CD4-positive, alpha-beta T cell treated with Interleukin-6 at 100 ng/mL for 8 hours (primary cell): Measurements from ENCODE around the gene SEPTIN2.
"Not testable (repeated sequence)": the region's sequence is repeated elsewhere in the genome, so short reads cannot be mapped to it uniquely, and the experiment has no call there.

Experiments used
- DNase-seq: peaks from one replicate; pipeline ENCODE4 v3.0.0-alpha.2; 2020; ENCODE audit warnings: mixed read lengths, low spot score

SEPTIN2 gene

DNA sequence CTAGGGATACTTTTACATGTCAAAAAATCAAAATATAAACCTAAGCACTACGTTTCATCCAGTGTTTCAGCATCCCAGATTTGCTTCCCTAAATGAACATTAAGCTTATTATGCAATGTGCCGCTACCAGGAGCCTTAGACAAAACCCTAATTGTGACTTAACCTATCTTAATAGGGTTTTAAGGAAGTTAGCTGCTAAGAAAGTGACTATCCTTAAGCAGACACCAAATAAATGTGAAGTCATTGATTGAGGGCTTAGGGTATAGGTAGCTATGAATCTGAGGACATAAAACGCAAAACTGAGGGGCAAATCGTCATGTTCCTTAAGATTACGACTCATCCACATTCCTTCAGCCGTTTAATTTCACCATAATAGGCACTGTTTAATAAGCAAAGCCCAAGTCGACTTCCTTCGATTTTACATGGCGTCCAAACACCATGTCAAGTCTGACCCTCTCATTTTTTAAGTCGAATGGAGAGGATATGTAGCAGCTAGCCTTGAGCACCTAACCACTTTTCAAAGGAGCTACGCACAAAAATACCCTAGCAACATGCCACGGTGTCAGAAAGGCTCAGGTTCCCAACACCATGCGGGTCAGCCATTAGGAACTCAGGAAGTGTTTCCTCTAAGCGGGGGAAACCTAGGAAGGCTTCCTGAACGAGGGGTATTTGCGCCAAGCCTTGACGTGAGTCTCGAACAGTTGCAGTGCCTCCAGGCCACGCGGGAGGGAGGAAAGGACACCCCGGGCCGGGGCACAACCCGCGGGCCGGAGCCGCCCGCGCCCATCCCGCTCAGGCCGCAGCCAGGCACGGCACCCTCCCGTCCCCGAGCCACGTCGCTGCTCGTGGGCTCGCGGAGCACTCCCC is 1.3 kb upstream of the SEPTIN2 start:
- DNase-seq = no peak

DNA sequence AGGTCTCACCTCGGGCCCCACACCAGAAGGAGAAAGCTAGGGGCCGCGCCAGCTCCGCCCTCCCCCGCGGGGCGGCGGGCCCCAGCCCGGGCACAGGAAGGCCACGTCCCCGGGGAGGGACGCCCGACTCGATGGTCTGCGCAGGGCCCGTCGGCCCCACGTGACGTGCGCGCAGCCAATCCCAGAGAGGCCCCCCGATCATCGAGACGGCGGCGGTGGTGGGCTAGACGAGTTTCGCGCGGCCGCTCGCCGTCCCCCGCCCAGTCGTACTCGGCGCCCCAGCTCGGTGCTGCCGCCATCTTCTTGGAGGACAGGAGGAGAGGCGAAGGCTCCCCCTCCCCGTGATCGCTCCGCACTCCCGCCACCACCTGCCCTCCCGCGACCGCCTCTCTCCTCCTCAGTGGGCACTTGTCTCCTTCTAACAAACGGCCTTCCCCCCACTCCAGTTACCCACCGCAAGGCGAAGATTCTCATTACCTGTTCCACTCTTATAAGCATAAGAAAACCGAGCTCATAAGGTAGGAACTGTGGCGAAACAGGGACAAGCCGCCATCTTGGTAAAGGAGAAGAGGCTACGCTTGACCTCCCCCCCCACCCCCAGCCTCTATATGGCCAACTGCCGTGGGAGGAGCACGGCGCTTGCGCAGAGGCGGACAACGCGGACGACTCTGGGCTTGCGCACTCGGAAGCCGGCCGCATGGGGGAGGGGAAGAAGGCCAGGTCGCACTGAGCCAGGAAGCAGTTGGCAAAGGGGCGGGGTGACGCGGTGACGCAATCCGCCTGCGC is 439 bp upstream of the SEPTIN2 start, which contains the start of gene HDLBP:
TSS of gene HDLBP (minus strand) at position 580 of the 786 bp plus-strand sequence. CDS start 48,803 bp downstream, outside the sequence.
- peak; percentile 100 for DNase-seq

DNA sequence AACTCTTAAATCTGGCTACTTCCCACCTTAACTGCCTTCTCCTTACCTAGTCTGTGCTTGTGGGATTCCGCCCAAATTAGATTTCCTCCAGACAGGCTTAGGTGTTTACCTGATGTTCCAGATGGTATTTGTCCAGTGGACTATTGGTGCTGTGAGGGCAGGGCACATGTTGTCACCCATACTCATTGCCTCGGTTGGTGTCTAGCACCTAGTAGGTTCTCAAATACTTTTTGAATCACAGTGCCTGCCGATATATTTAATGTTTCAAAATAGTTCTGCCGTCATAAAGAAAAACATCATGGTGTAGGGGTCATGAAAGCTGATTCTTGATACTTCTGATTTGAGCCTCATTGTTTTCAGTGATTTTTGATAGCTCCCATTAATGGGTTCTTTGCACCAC is 1.1 kb downstream of the SEPTIN2 start:
- DNase-seq = no peak

- DNase-seq = no peak
These were observed 1.7 kb downstream of the SEPTIN2 start for GRCh38 chr2:241317391-241317790.

DNA sequence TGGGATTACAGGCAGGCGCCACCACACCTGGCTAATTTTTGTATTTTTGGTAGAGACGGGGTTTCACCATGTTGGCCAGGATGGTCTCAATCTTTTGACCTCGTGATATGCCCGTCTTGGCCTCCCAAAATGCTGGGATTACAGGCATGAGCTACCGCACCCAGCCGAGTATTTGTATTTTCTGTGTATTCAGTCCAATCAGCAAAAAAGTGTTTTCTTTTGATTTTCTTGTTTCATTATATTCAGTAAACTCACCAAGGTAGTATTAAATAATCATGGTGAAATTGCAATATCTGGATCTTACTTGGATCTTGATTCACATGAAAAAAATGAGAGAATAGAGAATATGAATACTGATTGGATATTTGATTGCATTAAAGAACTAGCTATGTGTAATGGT is 3.1 kb downstream of the SEPTIN2 start:
- not testable (repeated sequence) for DNase-seq

- DNase-seq = no peak
These were observed 4.7 kb downstream of the SEPTIN2 start for GRCh38 chr2:241320394-241320793.

DNA sequence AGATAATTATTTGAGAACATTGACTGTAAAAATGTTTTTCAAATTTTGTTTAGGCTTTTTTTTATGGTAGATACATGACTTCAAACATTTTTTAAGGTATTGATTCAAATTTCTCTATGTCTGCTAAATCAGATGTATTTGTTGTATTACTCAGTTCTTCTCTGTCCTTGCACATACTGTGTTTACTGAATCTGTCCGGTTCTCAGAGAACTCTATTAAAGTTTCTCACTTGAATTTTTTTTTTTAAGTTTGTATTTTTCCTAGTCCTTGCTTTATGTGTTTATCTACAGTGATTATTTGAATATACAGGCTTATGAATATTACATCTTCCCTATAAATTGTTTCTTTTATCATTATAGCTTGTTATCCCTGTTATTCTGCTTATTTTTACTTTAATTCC is 5.3 kb downstream of the SEPTIN2 start:
- no peak for DNase-seq

- no peak for DNase-seq
These were observed 6.2 kb downstream of the SEPTIN2 start for GRCh38 chr2:241321886-241322285.

DNA sequence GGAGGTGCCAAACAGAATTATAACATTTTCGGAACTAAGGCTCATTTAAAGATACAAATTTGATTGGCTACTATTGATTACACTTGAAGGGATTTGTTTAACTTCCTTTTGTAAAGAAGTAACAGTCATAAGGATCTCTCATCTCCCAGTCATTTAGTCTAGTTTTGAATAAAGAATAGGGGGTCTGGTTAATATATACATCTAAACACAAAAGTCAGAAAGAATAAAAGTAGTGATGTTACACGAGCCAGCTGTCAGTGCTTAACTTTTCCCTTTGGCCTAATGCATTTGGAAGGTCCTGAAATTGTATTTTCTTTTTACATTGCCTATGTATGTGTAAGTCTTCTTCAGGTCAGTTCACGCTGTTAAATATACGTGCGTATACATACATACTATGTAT is 8.1 kb downstream of the SEPTIN2 start:
- no peak for DNase-seq

- no peak for DNase-seq
These were observed 9.1 kb downstream of the SEPTIN2 start for GRCh38 chr2:241324775-241325174.

DNA sequence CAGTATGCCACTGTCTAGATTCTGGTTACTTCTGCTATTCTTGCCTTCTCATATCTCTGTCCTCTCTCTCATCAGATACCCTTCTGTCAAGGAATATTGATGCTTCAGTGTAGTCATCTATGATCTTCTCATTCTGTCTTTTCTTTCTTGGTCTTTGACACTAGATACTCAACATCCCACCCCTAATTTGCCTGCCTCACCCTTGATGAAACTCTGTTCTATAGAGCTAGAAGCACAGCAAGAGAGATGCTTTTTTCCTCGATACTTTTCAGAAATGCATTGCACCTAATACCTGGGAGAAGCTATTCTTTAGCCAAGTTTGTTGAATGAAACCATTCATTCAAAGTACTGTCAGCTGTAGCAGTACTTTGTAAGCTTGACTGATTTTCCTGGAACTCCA is 9.5 kb downstream of the SEPTIN2 start:
- no peak for DNase-seq

GRCh38 chr2:241329669-241330615 is 14.2 kb downstream of the SEPTIN2 start:
- DNase-seq = no peak

- no peak for DNase-seq
These were observed 14.9 kb downstream of the SEPTIN2 start for GRCh38 chr2:241330616-241330981.

- DNase-seq = no peak
These were observed 19.1 kb downstream of the SEPTIN2 start for GRCh38 chr2:241334813-241335212.

DNA sequence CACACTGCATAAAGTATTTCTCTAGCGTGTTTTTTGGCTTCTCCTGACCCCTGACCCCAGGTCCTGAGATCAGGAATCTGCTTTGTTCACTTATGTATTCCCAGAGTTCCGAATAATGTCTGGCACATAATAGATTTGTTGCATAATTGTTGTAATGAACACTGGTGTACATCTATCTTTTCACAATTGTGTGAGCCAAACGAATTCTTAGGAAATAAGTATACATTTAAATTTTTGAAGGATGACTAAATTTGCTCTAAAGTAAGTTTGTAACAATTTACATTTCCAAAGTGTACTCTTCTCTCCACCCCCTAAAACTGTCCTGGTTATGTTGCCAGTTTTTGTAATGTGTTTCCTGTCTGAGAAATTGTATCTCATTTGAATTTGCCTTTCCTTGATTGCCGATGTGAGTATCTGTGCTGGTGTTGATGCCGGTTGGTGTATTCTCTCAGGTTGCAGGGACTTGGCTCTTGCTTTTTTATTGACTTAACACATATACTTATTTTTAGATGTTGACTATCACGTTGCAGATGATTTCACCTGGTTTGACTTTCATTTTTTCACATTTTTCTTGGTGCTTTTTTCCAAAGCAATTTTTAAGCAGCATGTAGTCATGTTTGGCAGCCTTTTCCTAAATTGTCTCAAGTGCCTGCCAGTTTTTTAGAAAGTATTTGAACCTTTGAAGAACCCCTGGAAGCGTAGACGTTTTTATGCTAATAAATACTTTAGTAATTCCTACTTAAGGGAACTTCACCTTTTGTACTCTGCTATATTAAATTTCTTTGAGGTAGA is 24.3 kb downstream of the SEPTIN2 start:
- no peak for DNase-seq

DNA sequence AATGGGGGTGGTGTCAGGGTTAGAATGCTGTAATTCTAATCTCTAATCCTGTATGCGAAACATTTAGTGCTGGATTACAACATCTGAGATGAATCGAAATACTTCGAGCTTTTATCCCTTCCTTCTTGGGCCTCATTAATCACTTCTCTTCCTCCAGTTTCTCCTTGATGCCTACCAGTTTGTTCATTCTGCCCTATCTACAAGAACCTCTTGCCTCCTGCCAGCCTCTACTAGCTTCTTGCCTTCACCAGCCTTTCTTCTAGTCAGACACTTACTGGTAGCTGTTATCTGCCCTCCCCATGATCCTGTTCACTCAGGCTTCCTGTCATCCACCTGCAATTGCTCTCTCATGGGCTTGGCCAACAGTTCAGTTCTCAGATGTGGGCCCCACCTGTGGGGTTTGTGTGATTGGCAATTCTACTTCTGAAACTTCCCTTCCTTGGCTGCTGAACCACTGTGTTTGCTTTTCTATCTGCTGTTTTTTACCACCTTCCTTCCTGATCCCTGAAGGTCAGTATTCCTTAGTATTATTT is 25.0 kb downstream of the SEPTIN2 start:
- DNase-seq = no peak

DNA sequence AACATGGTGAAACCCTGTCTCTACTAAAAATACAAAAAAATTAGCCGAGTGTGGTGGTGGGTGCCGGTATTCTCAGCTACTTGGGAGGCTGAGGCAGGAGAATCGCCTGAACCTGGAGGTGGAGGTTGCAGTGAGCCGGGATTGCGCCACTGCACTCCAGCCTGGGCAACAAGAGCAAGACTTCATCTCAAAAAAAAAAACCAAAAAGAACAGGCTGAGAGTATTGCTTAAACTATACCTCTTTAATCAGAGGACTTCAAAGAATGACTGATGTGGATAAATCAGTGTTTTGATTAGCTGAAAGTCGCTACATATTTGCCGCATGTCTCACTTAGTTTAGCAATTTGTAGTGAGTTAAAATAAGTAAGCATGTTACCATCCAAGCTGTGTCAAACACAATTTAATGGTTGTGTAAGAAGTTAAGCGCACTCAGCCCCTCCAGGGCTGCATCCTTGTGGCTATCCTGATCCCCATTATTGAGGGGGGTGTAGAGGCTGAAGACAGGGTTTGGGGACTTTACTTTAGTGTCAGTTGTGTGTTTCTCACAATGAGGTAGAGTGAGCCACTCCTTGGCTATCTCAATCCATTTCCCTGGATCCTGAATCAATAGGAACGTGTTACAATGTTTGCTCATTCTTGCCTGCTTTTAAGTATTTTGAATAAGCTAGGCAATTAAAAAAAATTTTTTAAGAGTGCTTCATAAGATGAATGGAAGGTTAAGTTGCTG is 29.4 kb downstream of the SEPTIN2 start:
- DNase-seq = no peak

GRCh38 chr2:241349941-241350340 is 34.2 kb downstream of the SEPTIN2 start:
- no peak for DNase-seq

DNA sequence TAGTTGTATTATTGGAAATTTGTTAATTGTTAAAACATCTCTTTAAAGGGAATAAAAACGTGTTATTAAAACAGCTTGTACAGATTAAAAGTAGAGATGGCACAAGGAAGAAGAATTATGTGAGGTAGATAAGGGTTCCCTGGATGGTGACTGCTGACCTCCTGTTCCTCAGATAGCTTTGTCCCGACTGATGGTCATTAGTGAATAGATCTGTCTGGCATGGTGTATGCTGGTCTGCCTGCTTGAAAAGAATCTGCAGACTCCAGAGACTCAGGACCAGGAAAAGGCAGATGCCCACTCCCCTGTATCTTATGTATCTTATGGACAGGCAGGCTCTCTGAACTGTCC is 34.8 kb downstream of the SEPTIN2 start:
- DNase-seq = no peak

GRCh38 chr2:241350878-241351639 is 35.3 kb downstream of the SEPTIN2 start:
- no peak for DNase-seq
